B cell (primary cell): ENCODE results near the gene ANKRD28. TPM values are rescaled to one million over a fixed set of nuclear protein-coding genes. Genes with fewer than 3 reads are reported as not detected.
A peak's percentile ranks its signal among the peaks of the same experiment; 100 is the strongest.
"Not testable (repeated sequence)": the region's sequence is repeated elsewhere in the genome, so short reads cannot be mapped to it uniquely, and the experiment has no call there.

ENCODE experiments used
- ATAC-seq: fragments of 200-7000 bp; cut with Tn5 transposase; one replicate; pipeline ENCODE4 v1.10.0; 2021; ENCODE audit warnings: low read depth, mild to moderate bottlenecking, moderate number of reproducible peaks, moderate library complexity
- CTCF ChIA-PET: fragments of 350-600 bp; sonication (Branson Sonifier 250); formaldehyde crosslinking; loops from one replicate; lab custom pipeline; 2021; ENCODE audit warnings: antibody characterized with exemption, inconsistent platforms; lab: Charles Lee
- POLR2A ChIA-PET: fragments of 350-600 bp; sonication (Branson Sonifier 250); formaldehyde crosslinking; loops from one replicate; lab custom pipeline; 2021; ENCODE audit warnings: antibody characterized with exemption; lab: Charles Lee
- DNase-seq: peaks from one replicate; pipeline ENCODE4 v3.0.0; 2013
- H2AFZ ChIP-seq: 2 replicates; pipeline ENCODE4 v1.6.1; 2012; ENCODE audit warnings: mild to moderate bottlenecking, low read depth, low read length; ENCODE audit not compliant: insufficient read depth, poor library complexity, severe bottlenecking
- H3K27ac ChIP-seq, 2 donors: 1 replicate in 1 of 2; 2 replicates in 1 of 2; pipeline ENCODE4 v1.5.1; 2012 to 2013; ENCODE audit warnings: low read length in 2 of 2, mild to moderate bottlenecking in 2 of 2, moderate library complexity in 1 of 2
- H3K27me3 ChIP-seq, 4 experiments: fragments of 200-600 bp in 1 of 4; sonication (generic) in 1 of 4; replicated peaks in 1 of 4; 1 replicate in 2 of 4; 2 replicates in 2 of 4; pipeline versions ENCODE4 v1.6.1 to v1.7.0; 2013 to 2016; ENCODE audit warnings: low read length in 3 of 4, mild to moderate bottlenecking in 2 of 4, mixed read lengths in 1 of 4, moderate library complexity in 1 of 4; ENCODE audit not compliant: insufficient read depth in 4 of 4, control insufficient read depth in 3 of 4; ENCODE audit errors: control extremely low read depth in 1 of 4
- H3K36me3 ChIP-seq, 2 experiments: replicated peaks in 1 of 2; 1 replicate in 1 of 2; 2 replicates in 1 of 2; pipeline versions ENCODE4 v1.6.1 to v1.7.1; 2013; ENCODE audit warnings: low read length in 1 of 2; ENCODE audit not compliant: insufficient read depth in 2 of 2, control insufficient read depth in 1 of 2; ENCODE audit errors: control extremely low read depth in 1 of 2, extremely low read depth in 1 of 2
- H3K4me1 ChIP-seq, 2 donors: fragments of 200-600 bp in 1 of 2; sonication (generic) in 1 of 2; 1 replicate in 1 of 2; 2 replicates in 1 of 2; pipeline versions ENCODE4 v1.5.1 to v1.6.1; 2013 to 2017; ENCODE audit warnings: low read length in 2 of 2; ENCODE audit not compliant: control insufficient read depth in 2 of 2, insufficient read depth in 2 of 2
- H3K4me2 ChIP-seq: replicated peaks from 2 replicates; pipeline ENCODE3; 2012; ENCODE audit warnings: mild to moderate bottlenecking, low read depth, low read length; ENCODE audit not compliant: poor library complexity, severe bottlenecking
- H3K4me3 ChIP-seq, 5 experiments: fragments of 200-600 bp in 1 of 5; sonication (generic) in 1 of 5; 1 replicate in 3 of 5; 2 replicates in 2 of 5; pipeline versions ENCODE4 v1.5.1 to v1.7.0; 2011 to 2016; ENCODE audit warnings: low read length in 4 of 5, mild to moderate bottlenecking in 4 of 5, low read depth in 2 of 5, control low read depth in 1 of 5, moderate library complexity in 1 of 5; ENCODE audit not compliant: insufficient read depth in 1 of 5; ENCODE audit errors: control extremely low read depth in 1 of 5, extremely low read depth in 1 of 5
- H3K79me2 ChIP-seq: fragments of 200-600 bp; sonication (generic); one replicate; pipeline ENCODE4 v1.6.0; 2016; ENCODE audit warnings: low read length; ENCODE audit not compliant: control insufficient read depth, insufficient read depth
- H3K9ac ChIP-seq: fragments of 200-600 bp; sonication (generic); 2 replicates; pipeline ENCODE4 v1.6.1; 2017; ENCODE audit warnings: mild to moderate bottlenecking, low read length, moderate library complexity
- H3K9me3 ChIP-seq, 3 donors: one replicate each; pipeline versions ENCODE4 v1.6.1 to v1.7.1; 2013; ENCODE audit warnings: low read length in 2 of 3; ENCODE audit not compliant: control insufficient read depth in 2 of 3, insufficient read depth in 1 of 3; ENCODE audit errors: control extremely low read depth in 1 of 3
- H4K20me1 ChIP-seq: 2 replicates; pipeline ENCODE4 v1.6.0; 2012; ENCODE audit warnings: mild to moderate bottlenecking, low read length; ENCODE audit not compliant: insufficient read depth, control insufficient read depth, poor library complexity, severe bottlenecking
- H3K27ac Mint-ChIP-seq: one replicate; pipeline ENCODE4 v1.8.0; 2021; ENCODE audit warnings: mixed read lengths
- H3K27me3 Mint-ChIP-seq: one replicate; pipeline ENCODE4 v1.8.0; 2021; ENCODE audit warnings: mixed read lengths
- H3K4me1 Mint-ChIP-seq: one replicate; pipeline ENCODE4 v1.8.0; 2021; ENCODE audit warnings: mixed read lengths
- H3K4me3 Mint-ChIP-seq: one replicate; pipeline ENCODE4 v1.8.0; 2021; ENCODE audit warnings: mixed read lengths
- H3K9me3 Mint-ChIP-seq: one replicate; pipeline ENCODE4 v1.8.0; 2022; ENCODE audit warnings: mixed read lengths; ENCODE audit not compliant: insufficient read depth
- CTCF ChIP-seq: fragments of 200-600 bp; IDR thresholded peaks from one replicate; pipeline ENCODE4 v1.8.0; 2022; ENCODE audit warnings: antibody characterized with exemption, mild to moderate bottlenecking
- EZH2 ChIP-seq: IDR thresholded peaks from 2 replicates; pipeline ENCODE4 v1.6.1; 2012; ENCODE audit warnings: borderline replicate concordance, low read depth, mild to moderate bottlenecking, moderate library complexity, low read length; ENCODE audit not compliant: insufficient read depth, poor library complexity, severe bottlenecking
- WGBS: methylation state at CpG from one replicate; pipeline ENCODE4 v1.1.5; 2013; ENCODE audit warnings: missing lambda C conversion rate; ENCODE audit not compliant: insufficient coverage; 5-methylcytosine and 5-hydroxymethylcytosine counted together
- intact Hi-C: fragments of 100-400 bp; cut with micrococcal nuclease; formaldehyde crosslinking; loops from one replicate; pipeline ENCODE4 v1.10.0; 2022
- polyA plus RNA-seq: library from polyadenylated mRNA; depleted of rRNA; stranded (reverse); fragments of >200 nt; gene quantifications from 2 replicates; pipeline ENCODE4 v1.2.3, GENCODE V29; 2012
- total RNA-seq, 2 donors: library from RNA; stranded (reverse); fragments of 120-200 nt in 1 of 2; gene quantifications; 1 replicate in 1 of 2; 2 replicates in 1 of 2; pipeline versions ENCODE4 v1.2.3 to v1.2.4, GENCODE V29; 2013 to 2022

ANKRD28 gene
- total and polyA plus RNA-seq, 2 donors (not counting 1 experiment from before 2014, with no cell fraction given): 20.7 to 37.4 TPM

GRCh38 chr3:15778332-15778858, 19.4 kb downstream of the ANKRD28 start:
- Mint-ChIP-seq H3K27ac (no peak overlapping the region), H3K9me3 (no peaks in the 10 kb centered on the region), H3K27me3 (no peaks in the 10 kb centered on the region), H3K4me1 (peaks cover 13% of the 10 kb centered on the region), H3K4me3 (no peak overlapping the region)
- intact Hi-C loops: loop anchor here (5.0 kb wide), 1 partner anchor 34 kb away; no protein-coding TSS in a partner anchor
- no peak for TF ChIP-seq EZH2
- TF ChIP-seq CTCF: no peak
- peaks cover 8% of the 10 kb centered on the region for H4K20me1 ChIP-seq
- POLR2A ChIA-PET: no interaction called here
- H2AFZ ChIP-seq: no peak overlapping the region
- H3K9me3 ChIP-seq: no peaks in the 10 kb centered on the region
- DNase-seq (no peak), ATAC-seq (no peak)
- H3K79me2 ChIP-seq: peaks cover 4% of the 10 kb centered on the region
- no peak overlapping the region for H3K4me2 ChIP-seq
- H3K27ac ChIP-seq: no peak overlapping the region
- no peaks in the 10 kb centered on the region for H3K4me1 ChIP-seq
- WGBS: 67% methylated on average over 1 of the region's 2 CpGs
- no peak overlapping the region for H3K9ac ChIP-seq
- H3K4me3 ChIP-seq: no peak overlapping the region
- peaks cover 0 to 2% of the 10 kb centered on the region in 2 experiments for H3K36me3 ChIP-seq
- CTCF ChIA-PET: no interaction called here
- H3K27me3 ChIP-seq: no peaks in the 10 kb centered on the region

DNA sequence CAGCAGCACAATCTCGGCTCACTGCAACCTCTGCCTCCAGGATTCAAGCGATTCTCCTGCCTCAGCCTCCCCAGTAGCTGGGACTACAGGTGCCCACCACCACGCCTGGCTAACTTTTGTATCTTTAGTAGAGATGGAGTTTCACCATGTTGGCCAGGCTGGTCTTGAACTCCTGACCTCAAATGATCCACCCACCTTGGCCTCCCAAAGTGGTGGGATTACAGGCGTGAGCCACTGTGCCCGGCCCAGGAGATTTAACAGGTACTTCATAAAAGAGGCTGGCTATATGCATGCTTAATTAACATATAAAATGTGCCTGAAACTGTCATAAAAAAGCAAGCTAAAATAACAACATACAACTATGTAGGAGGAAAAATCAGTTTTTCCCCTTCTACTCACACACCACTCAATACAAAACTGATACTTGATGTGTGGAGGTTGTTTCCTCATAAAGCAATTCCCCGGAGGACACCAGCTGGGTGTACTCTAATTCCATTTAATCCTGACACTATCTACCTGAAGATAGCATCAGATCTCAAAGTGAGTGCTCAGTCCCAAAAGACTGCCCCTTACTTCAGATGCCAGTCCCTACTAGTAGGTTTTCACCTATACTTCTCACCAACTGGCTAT, 22.7 kb downstream of the ANKRD28 start:
- H3K4me1 ChIP-seq, H3K36me3 ChIP-seq, ATAC-seq, H3K9me3 ChIP-seq, H3K4me3 Mint-ChIP-seq, H3K4me3 ChIP-seq, POLR2A ChIA-PET, H3K9ac ChIP-seq, H3K4me2 ChIP-seq, H3K27me3 ChIP-seq, H3K27me3 Mint-ChIP-seq, H3K79me2 ChIP-seq, H2AFZ ChIP-seq, H3K9me3 Mint-ChIP-seq, H3K27ac Mint-ChIP-seq, H3K27ac ChIP-seq: not testable (repeated sequence)
- intact Hi-C loops: loop anchor here (5.0 kb wide), 1 partner anchor 37 kb away; no protein-coding TSS in a partner anchor
- 91% methylated on average over 2 of the region's 6 CpGs for WGBS
- H4K20me1 ChIP-seq: peaks cover 10% of the 10 kb centered on the region
- peak; percentile 16 for DNase-seq
- peaks cover 14% of the 10 kb centered on the region for H3K4me1 Mint-ChIP-seq
- CTCF ChIA-PET: interaction anchor here (1.6 kb wide), 1 partner anchor 144 kb away, joined by 4 read pairs; no protein-coding TSS in a partner anchor
